GM04503 (cell line): ENCODE data around the gene CD40.
A peak's percentile ranks its signal among the peaks of the same experiment; 100 is the strongest.

Experiments used
- DNase-seq: peaks from one replicate; pipeline ENCODE4 v3.0.0-alpha.2; 2012; ENCODE audit warnings: low read depth

CD40 gene

DNA sequence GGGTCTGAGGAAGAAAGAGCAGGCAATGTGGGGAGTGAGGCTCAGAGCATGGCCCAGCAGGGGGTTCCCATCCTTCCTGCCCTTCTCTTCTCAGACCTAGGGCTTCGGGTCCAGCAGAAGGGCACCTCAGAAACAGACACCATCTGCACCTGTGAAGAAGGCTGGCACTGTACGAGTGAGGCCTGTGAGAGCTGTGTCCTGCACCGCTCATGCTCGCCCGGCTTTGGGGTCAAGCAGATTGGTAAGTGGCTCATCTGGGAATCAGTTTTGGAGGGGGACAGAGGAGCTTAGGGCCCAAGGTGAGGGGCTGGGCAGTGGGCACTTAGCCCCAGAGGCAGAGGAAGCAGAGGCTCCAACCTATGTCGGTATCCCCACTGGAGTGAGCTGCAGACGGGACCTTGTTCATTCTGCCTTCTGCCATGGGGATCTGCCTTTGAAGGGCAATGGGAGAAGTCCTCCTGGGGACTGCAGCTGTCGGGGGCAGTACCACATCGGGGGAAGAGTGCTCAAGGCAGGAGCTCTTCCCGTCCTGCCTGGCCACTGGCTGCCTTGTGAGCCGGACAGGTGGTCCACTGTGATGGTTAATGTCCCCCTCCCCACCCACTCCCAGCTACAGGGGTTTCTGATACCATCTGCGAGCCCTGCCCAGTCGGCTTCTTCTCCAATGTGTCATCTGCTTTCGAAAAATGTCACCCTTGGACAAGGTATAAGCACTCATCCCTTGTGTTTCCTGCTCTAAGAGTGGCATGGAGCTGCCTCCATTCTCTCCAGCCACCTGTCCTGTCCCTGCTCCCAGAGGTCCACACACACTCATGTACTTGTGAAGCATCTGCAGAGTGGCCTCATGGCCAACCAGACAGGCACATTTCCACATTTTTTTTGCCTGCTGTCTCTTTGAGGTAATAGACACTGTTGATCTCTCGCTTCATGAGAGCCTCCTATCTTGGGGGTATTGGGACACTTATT is 4.7 kb downstream of the CD40 start:
- no peak for DNase-seq

DNA sequence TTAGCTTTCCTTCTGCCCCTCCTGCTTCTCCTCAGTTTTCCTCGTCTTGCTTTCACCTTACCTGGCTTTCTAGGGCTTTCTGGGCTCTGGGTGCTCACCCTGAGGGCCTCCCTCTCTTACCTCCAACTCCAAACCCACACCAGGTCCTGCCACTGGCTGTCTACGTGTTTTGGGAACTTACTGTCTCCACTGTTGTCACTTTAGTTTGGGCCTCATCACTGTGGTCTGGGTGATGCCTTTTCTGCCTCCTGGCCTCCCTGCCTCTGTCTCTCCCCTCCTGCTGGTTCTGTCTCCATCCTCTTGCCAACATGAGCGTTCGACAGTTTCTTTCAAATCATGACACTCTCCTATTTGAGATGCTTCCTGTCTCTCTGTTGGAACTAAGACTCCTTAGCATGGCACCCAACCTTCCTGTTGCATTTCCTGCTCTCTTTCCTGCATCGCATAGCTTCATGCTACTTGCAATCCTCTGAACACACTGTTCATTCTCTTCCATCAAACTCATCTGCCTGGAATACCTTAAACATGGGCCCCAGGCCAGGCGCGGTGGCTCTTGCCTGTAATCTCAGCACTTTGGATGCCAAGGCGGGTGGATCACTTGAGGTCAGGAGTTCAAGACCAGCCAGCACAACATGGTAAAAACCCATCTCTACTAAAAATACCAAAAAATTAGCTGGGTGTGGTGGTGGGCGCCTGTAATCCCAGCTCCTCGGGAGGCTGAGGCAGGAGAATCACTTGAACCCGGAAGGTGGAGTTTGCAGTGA is 5.5 kb downstream of the CD40 start:
- no peak for DNase-seq

DNA sequence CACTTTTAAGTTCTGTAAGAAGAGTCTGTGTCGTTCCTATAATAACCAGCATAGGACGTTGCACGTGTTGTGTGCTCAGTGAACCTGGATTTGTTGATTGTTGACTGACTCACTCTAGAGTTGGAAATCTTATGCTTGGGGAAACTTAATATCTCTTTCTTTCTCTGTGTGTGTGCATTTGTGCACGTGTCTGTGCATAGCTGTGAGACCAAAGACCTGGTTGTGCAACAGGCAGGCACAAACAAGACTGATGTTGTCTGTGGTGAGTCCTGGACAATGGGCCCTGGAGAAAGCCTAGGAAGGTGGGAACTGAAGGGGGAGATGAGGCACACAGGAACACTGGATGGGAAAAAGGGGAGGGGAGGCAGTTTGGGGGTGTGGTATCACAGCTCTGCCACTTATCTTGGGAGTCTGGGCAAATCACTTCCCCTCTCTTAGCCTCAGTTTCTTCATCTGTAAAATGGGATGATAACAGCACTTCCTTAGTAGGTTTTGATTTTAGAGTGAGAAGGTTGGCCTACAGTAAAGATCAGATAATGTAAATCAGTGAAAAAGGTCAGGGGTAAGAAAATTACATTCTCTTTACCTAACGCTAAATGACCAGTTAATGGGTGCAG is 8.4 kb downstream of the CD40 start:
- DNase-seq = no peak

DNA sequence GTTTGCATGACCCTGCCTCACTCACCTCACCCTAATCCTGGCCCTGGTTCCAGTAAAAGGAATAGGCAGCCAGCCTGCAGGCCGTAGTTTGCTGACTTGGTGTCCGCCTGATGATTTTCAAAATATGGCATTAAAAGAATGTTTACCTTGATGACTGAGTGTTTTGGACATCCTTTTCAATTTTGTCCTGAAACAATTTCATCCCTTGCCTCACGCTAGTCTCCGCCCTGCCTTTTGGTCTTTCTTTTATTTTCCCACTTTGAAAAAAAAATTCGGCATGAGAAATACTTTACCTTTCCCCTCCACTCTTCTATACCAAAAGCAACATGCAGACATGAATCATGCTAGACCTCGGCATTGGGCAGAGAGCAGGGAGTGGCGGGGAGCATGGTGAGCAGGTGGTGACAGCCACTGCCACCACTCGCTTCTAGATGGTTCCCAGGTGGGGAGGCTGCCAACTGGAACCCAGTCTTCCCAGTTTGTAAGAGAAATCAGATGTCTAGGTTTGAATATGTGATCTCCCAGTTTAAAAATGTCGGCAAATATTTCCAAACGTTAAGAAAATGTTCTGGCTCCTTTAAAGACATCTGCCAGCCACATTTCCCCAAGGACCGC is 9.4 kb downstream of the CD40 start:
- DNase-seq = no peak

DNA sequence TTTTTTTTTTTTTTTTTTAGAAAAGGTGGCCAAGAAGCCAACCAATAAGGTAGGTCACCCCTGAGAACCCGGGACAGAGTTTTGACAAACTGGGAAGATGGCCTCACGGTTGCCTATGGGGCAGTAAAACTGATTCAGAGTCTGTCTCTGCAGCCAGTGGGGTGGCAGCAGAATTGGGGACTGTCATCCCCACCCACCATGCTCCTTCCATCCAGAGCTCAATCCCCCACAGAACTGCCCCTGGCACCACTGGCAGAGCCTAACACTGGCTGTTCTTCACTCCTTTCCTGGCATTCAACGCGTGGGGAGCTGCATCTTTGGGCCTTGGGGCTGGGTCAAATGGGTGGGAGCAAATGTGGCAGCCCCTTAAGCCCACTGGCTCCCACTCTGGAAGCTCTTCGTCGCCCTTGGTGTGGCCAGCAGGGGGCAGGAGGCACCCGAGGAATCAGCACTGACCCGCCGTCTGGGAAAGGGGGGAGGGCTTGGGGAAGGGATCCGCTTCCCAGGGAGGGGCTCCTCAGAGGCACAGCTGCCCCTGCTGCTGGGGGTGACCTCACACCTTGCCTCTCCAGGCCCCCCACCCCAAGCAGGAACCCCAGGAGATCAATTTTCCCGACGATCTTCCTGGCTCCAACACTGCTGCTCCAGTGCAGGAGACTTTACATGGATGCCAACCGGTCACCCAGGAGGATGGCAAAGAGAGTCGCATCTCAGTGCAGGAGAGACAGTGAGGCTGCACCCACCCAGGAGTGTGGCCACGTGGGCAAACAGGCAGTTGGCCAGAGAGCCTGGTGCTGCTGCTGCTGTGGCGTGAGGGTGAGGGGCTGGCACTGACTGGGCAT is 10.4 kb downstream of the CD40 start:
- DNase-seq = no peak

DNA sequence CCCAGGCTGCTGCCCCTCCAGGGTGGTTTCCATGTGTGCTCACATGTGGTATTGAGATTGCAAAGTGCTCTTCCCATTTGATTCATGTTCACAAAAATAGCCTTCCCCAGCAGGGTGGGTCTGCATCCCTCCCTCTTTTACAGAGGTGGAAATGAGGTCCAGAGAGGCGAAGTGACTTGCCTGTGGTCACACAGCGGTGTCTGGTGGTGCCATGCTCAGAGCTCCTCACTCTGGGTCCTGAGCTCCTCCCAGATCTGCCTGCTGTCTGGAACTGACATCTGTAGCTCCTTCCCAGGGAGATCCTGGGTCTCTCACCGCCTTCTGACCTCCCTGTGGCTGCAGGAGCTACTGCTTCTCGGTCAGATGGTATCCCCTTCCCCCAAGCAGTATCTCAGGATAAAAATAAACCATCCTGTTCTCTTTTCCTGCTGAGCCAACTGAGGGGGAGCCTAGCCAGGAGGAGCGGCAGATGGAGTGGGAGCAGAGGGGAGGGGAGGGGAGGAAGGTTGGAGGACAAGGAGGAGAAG is 11.9 kb downstream of the CD40 start:
- no peak for DNase-seq

DNA sequence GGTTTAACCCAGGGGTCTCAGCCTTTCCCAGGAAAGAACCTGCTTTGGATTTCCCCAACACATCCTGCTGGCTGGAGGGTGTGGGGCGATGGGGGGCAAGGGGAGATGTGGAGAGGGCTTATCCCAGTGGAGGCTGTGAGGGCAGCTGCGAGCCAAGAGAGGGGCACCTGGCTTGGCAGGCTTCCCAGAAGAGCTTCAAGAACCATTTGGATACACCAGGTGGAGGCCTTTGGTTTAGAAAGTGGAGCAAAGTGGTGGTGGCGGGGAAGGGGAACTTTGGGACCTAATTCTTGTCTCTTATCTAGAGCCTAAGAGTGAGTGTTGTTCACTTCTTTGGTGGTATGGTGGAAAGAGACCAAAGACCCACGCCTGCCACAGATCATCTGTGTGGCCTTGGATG is 12.4 kb downstream of the CD40 start:
- DNase-seq = no peak

DNA sequence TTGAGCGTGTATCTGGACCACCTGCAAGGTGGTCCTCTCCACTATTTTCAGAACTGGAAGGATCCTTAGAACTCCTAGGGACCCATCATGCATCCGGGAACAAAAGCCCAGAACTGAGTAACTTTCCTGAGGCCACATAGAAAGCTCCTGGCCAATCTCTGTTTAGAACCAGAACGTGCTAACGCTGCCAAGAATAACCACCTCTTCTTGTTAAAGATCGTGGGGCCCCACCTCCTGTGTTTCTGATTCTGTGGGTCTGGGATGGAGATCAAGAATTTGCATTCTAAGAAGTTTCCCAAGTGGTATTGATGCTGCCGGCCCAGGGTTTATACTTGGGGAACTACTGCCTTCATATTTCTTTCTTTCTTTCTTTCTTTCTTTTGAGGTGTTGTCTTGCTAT is 13.3 kb downstream of the CD40 start:
- peak; percentile 13 for DNase-seq

DNA sequence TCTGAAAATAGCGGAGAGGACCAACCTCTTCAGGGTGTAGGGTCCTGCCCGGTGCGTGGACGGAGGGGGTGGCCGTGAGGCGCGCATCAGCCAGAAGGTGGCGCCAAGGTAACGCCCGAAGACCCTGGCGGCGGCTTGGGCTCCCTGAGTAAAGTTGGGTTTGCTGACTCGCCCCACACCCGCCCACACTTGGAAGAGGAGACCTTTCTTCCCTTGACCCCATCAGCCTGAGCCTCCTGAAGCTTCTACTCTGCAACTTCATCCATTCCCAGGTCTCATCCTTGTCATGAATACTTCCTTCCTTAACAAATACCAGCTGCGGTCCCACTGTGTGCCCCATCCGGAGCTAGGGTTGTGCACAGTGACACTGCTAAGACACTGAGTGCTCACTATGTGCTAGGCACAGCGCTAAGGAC is 14.6 kb downstream of the CD40 start:
- DNase-seq = no peak

DNA sequence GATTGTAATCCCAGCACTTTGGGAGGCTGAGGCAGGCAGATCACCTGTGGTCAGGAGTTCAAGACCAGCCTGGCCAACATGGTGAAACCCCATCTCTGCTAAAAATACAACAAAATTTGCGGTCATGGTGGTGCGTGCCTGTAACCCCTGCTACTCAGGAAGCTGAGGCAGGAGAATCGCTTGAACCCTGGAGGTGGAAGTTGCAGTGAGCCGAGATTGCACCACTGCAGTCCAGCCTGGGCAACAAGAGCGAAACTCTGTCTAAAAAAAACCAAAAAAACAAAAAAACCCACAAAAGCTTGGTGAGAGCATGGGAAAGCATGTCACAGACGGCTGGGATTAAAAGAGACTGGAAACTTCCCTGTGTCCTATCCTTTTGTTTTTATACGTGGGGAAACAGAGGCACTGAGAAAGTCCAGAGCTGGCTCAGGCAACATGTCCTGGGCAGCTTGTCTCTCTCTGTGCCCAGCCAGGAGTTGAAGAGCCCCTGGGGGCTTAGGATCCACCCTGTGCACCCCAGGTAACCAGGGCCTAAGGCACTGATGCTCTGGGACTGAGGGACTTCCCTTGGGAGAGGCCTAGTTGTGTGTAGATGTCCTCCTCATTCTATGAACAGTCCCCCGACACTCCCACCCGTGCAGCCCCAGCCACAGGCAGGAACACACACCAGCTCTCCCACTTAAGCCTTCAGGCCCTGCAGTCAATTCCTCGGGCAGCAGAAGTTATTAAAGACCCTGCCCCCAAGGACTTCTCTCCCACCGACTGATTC is 16.0 kb downstream of the CD40 start:
- no peak for DNase-seq

DNA sequence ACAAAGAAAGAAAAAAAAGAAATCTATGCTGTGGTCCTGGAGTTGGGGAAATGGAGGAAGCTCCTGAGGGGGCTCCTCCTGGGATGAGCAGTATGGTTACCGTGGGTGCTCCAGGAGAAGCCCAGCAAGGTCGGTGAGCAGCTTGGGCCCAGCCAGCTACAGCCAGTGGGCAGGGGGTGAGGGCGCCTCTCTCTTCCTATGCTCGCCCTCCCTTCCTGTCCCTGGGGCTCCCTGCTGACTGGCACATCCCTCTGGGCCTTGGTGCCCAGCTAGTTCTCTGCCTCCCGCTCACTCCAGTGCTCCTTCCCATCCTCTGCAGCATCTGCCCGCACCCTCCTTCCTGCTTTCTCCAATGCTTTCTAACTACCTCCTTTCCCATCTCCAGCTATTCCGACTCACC is 16.6 kb downstream of the CD40 start:
- no peak for DNase-seq

DNA sequence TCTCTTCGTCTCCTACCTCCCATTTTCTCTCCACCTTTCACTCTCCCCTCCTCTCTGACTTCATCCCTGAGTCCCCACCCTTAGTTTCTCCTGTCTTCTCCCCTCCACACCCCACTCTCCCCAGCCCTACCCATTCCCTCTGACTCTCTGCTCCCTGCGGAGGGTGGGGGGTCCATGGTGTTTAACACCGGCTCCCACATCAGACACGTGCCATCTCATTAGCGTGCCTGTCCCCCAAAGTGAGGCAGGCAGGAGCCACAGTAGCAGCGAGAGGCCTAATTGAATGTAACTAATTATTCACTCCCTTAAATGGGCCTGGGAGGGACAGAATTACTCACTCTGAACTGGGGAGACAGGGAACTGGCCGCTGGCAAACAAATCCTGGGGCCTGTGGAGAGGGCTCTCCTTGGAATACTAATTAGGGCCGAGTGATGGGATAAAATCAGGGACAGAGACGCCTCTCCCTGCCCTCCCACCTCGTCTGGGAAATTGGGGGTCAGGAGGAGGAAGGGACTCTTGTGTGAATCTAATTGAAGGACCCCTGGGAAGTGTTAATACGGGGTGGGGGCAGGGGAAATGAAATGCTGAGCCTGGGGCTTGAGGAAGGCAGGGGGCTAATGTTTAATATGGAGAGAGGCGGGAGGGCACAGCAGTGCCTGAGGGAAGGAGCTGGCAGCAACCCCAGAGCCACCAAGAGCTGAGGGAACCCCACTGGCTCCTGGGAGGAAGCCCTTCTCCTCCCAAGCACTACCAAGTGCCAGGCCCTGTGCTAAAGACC is 17.9 kb downstream of the CD40 start:
- no peak for DNase-seq

DNA sequence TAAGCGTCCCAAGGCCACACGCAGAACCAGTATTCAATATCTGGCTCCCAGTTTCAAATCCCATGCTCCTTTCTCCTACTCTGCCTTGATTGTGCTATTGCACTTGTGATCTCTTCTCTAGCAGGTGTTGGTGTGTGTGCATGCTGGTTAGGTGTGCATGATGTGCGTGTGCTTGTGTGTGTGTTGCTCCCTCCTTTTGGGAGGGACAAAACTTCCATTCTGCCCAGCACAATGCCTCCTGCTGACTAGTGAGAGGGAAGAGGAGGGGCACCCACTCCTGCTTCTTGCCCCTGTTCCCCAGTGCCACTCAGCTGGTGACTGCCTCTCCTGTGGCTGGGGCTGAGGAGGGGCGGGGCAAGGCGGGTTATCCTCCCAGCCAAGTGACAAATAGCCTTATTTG is 19.7 kb downstream of the CD40 start:
- no peak for DNase-seq

DNA sequence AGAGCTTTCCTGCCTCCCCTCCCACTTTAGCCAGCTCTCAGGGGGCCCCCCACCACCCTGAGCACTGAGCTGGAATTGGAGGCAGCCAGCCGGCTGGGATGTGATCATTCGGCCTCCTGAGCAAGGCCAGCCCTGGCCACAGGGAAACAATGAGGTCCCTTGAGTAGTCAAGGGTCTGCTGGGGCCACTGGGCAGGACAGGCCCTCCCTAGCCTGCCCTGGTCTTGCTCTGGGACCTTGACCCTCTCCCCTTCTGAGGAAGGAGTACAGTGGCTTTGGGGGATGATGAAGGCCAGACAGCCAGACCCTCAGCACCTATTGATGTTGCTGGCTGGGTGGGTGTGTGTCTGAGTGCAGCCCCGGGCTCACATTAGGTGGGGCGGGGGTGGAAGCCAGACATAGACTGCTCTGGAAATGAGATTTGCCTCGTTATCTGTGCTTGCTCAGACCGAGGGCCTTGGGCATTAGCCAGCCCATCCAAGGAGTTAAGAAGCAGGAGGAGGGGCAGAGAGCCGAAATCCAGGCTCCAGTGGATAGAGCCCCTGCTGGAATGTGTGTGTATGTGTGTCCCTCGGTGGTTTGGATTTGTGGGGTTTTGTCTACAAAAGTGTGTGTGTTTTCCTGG is 21.3 kb downstream of the CD40 start:
- DNase-seq = no peak

DNA sequence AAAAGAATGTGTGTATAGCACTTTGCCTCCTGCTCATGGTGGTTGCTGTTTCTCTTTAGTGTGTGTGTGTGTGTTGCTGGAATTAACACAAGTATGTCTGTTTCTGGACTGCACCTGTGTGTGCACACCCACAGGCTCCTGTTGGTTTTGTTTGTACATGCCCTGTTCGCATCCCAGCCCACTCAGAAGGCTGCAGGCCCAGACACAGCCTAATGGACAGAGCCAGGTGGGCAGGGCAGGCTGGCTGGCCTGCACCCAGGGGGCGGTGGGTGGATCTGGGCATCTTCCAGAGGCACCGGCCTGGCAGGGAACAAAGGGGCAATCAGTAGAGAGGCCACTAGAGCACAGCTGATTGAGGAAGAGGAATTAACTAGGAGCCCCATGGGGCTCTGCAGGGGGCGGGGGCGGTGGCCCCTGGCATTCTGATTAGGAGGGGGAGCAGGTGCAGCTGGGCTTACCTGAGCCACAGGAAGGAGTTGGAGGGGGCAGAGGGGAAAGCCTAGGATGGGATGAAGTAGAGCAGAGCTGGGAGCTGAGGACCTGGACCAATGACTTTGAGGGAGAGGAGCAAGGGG is 21.9 kb downstream of the CD40 start:
- DNase-seq = no peak

DNA sequence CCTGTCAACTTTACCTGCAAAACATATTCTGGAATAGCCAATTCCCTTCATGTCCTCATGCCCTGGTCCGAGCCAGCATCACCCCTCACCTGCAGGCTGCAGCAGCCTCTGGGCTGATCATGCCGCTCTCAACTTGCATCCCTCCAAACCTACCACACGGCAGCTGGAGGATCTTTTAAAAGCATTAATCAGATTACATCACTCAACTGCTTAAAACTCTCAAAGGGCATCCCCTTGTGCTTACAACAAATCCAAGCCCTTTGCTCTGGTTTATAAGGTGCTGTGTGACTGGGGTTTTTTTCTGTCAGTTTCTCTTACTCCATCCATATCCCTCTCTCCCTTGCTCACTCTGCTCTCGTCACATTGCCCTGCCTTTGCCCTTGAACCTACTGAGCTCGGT is 24.0 kb downstream of the CD40 start:
- DNase-seq = no peak

DNA sequence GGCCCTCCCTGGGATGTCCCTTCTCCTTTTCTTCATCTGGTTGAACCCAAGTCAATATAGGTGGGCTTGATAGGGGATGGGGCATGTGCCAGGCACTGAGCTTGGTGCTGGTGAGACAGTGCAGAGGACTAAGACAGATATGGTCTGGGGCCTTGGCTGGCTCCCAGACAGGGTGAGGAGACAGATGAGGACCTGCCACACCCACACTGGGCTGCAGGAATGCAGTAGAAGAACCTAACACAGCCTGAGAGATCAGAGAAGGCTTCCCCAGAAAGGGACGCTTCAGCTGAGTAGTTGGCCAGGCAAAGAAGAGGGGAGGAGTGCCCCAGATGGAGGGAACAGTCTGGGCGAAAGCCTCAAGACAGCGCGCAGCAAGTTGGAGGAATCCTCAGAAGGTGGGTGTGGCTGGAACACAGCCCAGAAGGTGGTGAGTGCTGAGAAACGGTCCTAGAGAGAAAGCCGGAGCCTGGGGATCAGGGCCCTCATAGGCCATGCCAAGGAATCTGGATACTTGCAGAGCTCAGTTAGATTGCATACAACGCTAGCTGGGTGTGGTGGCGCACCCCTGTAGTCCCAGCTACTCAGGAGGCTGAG is 26.4 kb downstream of the CD40 start:
- no peak for DNase-seq

DNA sequence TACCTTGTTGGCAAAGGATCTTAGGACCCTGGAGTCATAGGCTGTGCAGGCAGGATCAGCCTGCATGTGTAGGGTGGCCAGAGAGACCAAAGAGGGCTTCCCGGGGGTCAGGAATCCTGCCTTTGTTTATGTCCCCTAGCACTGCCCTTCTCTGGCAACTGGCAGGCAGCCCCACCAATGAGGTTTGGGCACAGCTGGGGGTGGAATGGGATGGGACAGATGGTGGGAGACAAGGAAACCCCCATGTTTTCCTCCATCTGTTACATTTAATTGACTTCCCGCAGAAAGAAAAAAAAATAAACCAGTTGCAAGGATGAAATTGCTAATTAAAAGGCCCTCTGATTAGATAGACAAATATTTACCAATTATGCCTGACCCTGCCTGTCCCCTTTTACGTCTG is 27.6 kb downstream of the CD40 start:
- no peak for DNase-seq
